Lung (tissue), 12 donors: Measurements from ENCODE around the gene EPHB4. TPM values are rescaled to one million over a fixed set of nuclear protein-coding genes. Genes with fewer than 3 reads are reported as not detected.
"Not testable (repeated sequence)": the region's sequence is repeated elsewhere in the genome, so short reads cannot be mapped to it uniquely, and the experiment has no call there.

Experiments used
- ATAC-seq: fragments of 200-7000 bp; cut with Tn5 transposase; one replicate; pipeline ENCODE4 v1.9.1; 2020; ENCODE audit warnings: moderate number of reproducible peaks; ENCODE audit not compliant: insufficient read depth, low FRiP score
- DNase-seq, 3 donors: peaks; one replicate each; pipeline ENCODE4 v3.0.0-alpha.2; 2013 to 2017
- H3K27ac ChIP-seq, 2 donors: one replicate each; pipeline ENCODE4 v1.5.1; 2013; ENCODE audit warnings: mild to moderate bottlenecking in 2 of 2, moderate library complexity in 2 of 2, control low read depth in 1 of 2, inconsistent platforms in 1 of 2, low read depth in 1 of 2, low read length in 1 of 2
- H3K27me3 ChIP-seq, 3 donors: one replicate each; pipeline ENCODE4 v1.5.1; 2013; ENCODE audit warnings: low read length in 2 of 3; ENCODE audit not compliant: control insufficient read depth in 3 of 3, insufficient read depth in 3 of 3
- H3K36me3 ChIP-seq, 4 donors: one replicate each; pipeline ENCODE4 v1.5.1; 2013; ENCODE audit warnings: low read length in 4 of 4, mild to moderate bottlenecking in 1 of 4, moderate library complexity in 1 of 4; ENCODE audit not compliant: control insufficient read depth in 4 of 4, insufficient read depth in 4 of 4
- H3K4me1 ChIP-seq, 5 donors: one replicate each; pipeline ENCODE4 v1.5.1; 2013; ENCODE audit warnings: low read length in 5 of 5, mild to moderate bottlenecking in 2 of 5, moderate library complexity in 1 of 5; ENCODE audit not compliant: control insufficient read depth in 5 of 5, insufficient read depth in 5 of 5
- H3K4me3 ChIP-seq: one replicate; pipeline ENCODE4 v1.5.1; 2013; ENCODE audit warnings: mild to moderate bottlenecking, control low read depth, moderate library complexity
- H3K9ac ChIP-seq, 2 donors: one replicate each; pipeline ENCODE4 v1.5.1; 2013; ENCODE audit warnings: low read length in 2 of 2, control low read depth in 1 of 2; ENCODE audit not compliant: insufficient read depth in 1 of 2
- H3K9me3 ChIP-seq, 4 donors: one replicate each; pipeline ENCODE4 v1.5.1; 2013; ENCODE audit warnings: low read length in 3 of 4, mild to moderate bottlenecking in 1 of 4, moderate library complexity in 1 of 4; ENCODE audit not compliant: control insufficient read depth in 4 of 4, insufficient read depth in 3 of 4
- CTCF ChIP-seq: IDR thresholded peaks from 2 replicates; pipeline ENCODE4 v1.5.1; 2012; ENCODE audit warnings: mild to moderate bottlenecking; ENCODE audit errors: control extremely low read depth, extremely low read depth
- WGBS, 2 donors: extraction: QIAGEN DNeasy Blood & Tissue Kit; methylation state at CpG; one replicate each; pipeline ENCODE4 v1.1.7; 2013; 5-methylcytosine and 5-hydroxymethylcytosine counted together
- polyA plus RNA-seq, 2 donors: library from polyadenylated mRNA; stranded (reverse); fragments of 200-250 nt; gene quantifications; one replicate each; pipeline ENCODE4 v1.2.1, GENCODE V29; 2013
- total RNA-seq, 2 donors: library from RNA; depleted of rRNA in 1 of 2; stranded (reverse); fragments of >200 nt in 1 of 2; gene quantifications; one replicate each; pipeline ENCODE4 v1.2.1, GENCODE V29; 2014 to 2021
- donor health status: control.
- donor health status: control.
- donor health status: Bipolar disorder and iron deficiency.
- donor health status: healthy.
- donor health status: DM: yes; HTN: yes; CAD: no.

EPHB4 gene
- total and polyA plus RNA-seq, 4 donors, result 21.7 to 64.2 (median 50.4) TPM

- Histone ChIP-seq H3K9ac (no peak overlapping the region), H3K27ac (no peak overlapping the region), H3K27me3 (no peaks in the 10 kb centered on the region), H3K9me3 (no peaks in the 10 kb centered on the region), H3K4me1 (no peaks in the 10 kb centered on the region), H3K4me3 (no peak overlapping the region), H3K36me3 (no peaks in the 10 kb centered on the region)
- 85 to 87% methylated on average over 7 of the region's 7 CpGs for WGBS, 2 donors
- TF ChIP-seq CTCF, result no peak
- DNase-seq, result no peak
- ATAC-seq, result no peak
These were observed 58.5 kb downstream of the EPHB4 start for GRCh38 chr7:100768784-100769183.

GRCh38 chr7:100765250-100765649 lies 62.1 kb downstream of the EPHB4 start:
- H3K9me3 ChIP-seq, result no peaks in the 10 kb centered on the region
- H3K9ac ChIP-seq, result no peak overlapping the region
- WGBS, 2 donors, result 72 to 75% methylated on average over 16 of the region's 16 CpGs
- DNase-seq (peak in 1 of 3 donors; percentile 12), ATAC-seq (no peak)
- no peaks in the 10 kb centered on the region for H3K36me3 ChIP-seq
- no peak overlapping the region for H3K4me3 ChIP-seq
- no peaks in the 10 kb centered on the region for H3K27me3 ChIP-seq
- H3K27ac ChIP-seq, result no peak overlapping the region
- H3K4me1 ChIP-seq, result no peaks in the 10 kb centered on the region
- no peak for TF ChIP-seq CTCF

- Histone ChIP-seq H3K4me1 (no peaks in the 10 kb centered on the region), H3K27ac (no peak overlapping the region), H3K27me3 (no peaks in the 10 kb centered on the region), H3K4me3 (no peak overlapping the region), H3K9me3 (no peaks in the 10 kb centered on the region), H3K9ac (no peak overlapping the region), H3K36me3 (no peaks in the 10 kb centered on the region)
- DNase-seq (no peak), ATAC-seq (no peak)
- no peak for TF ChIP-seq CTCF
- 76 to 78% methylated on average over 10 of the region's 10 CpGs for WGBS, 2 donors
These were observed 62.5 kb downstream of the EPHB4 start for GRCh38 chr7:100764841-100765240.

GRCh38 chr7:100763556-100764140 lies 63.7 kb downstream of the EPHB4 start:
- Histone ChIP-seq H3K36me3 (no peaks in the 10 kb centered on the region), H3K27me3 (no peaks in the 10 kb centered on the region), H3K4me3 (no peak overlapping the region), H3K27ac (no peak overlapping the region), H3K9me3 (no peaks in the 10 kb centered on the region), H3K4me1 (no peaks in the 10 kb centered on the region), H3K9ac (no peak overlapping the region)
- 68 to 84% methylated on average over 14 of the region's 14 CpGs for WGBS, 2 donors
- TF ChIP-seq CTCF, result no peak
- ATAC-seq (no peak), DNase-seq (no peak)

- H3K9me3 ChIP-seq, H3K27ac ChIP-seq, H3K9ac ChIP-seq, H3K4me3 ChIP-seq, ATAC-seq, DNase-seq, H3K4me1 ChIP-seq, H3K27me3 ChIP-seq, H3K36me3 ChIP-seq: not testable (repeated sequence)
- 69 to 70% methylated on average over 5 of the region's 5 CpGs for WGBS, 2 donors
These were observed 64.5 kb downstream of the EPHB4 start for GRCh38 chr7:100762841-100763240.
